H9 (cell line): ENCODE data around the gene PPP5C. TPM values are rescaled to one million over a fixed set of nuclear protein-coding genes. Genes with fewer than 3 reads are reported as not detected.

Experiments
- DNase-seq: peaks from one replicate; pipeline ENCODE4 v3.0.0-alpha.2; 2017
- H2AFZ ChIP-seq: one replicate; pipeline ENCODE4 v1.6.1; 2013; ENCODE audit warnings: mild to moderate bottlenecking, low read length, control low read depth, moderate library complexity
- H2AK5ac ChIP-seq: 2 replicates; pipeline ENCODE4 v1.6.1; 2013; ENCODE audit warnings: low read length, control low read depth, mixed read lengths; ENCODE audit not compliant: insufficient read length
- H2BK120ac ChIP-seq: one replicate; pipeline ENCODE4 v1.6.1; 2013; ENCODE audit warnings: low read depth, mild to moderate bottlenecking, low read length, control low read depth, inconsistent platforms; ENCODE audit not compliant: poor library complexity, severe bottlenecking
- H2BK12ac ChIP-seq: 2 replicates; pipeline ENCODE4 v1.6.1; 2013; ENCODE audit warnings: low read length, control low read depth, mixed read lengths, low read depth; ENCODE audit not compliant: insufficient read length
- H2BK15ac ChIP-seq: 2 replicates; pipeline ENCODE4 v1.6.1; 2013; ENCODE audit warnings: low read depth, low read length, control low read depth
- H2BK20ac ChIP-seq: one replicate; pipeline ENCODE4 v1.6.1; 2013; ENCODE audit warnings: low read depth, mild to moderate bottlenecking, low read length, control low read depth, inconsistent platforms; ENCODE audit not compliant: poor library complexity, severe bottlenecking
- H2BK5ac ChIP-seq: 2 replicates; pipeline ENCODE4 v1.6.1; 2013; ENCODE audit warnings: low read length, control low read depth, mixed read lengths; ENCODE audit not compliant: insufficient read length
- H3K14ac ChIP-seq: 2 replicates; pipeline ENCODE4 v1.6.1; 2013; ENCODE audit warnings: low read length, control low read depth; ENCODE audit not compliant: insufficient read depth
- H3K18ac ChIP-seq: 2 replicates; pipeline ENCODE4 v1.6.1; 2013; ENCODE audit warnings: low read depth, mild to moderate bottlenecking, mixed read lengths, low read length, control low read depth; ENCODE audit not compliant: insufficient read length
- H3K23ac ChIP-seq: 2 replicates; pipeline ENCODE4 v1.6.1; 2013; ENCODE audit warnings: low read length, control low read depth, mixed read lengths, low read depth; ENCODE audit not compliant: insufficient read length
- H3K23me2 ChIP-seq: 2 replicates; pipeline ENCODE4 v1.6.1; 2013; ENCODE audit warnings: low read depth, mild to moderate bottlenecking, mixed read lengths, low read length, control low read depth; ENCODE audit not compliant: insufficient read length, poor library complexity, severe bottlenecking
- H3K27ac ChIP-seq: 2 replicates; pipeline ENCODE4 v1.5.1; 2013; ENCODE audit warnings: low read length, control low read depth, mixed read lengths, low read depth; ENCODE audit not compliant: insufficient read length
- H3K27me3 ChIP-seq: 2 replicates; pipeline ENCODE4 v1.6.1; 2013; ENCODE audit warnings: low read length, control low read depth, inconsistent platforms; ENCODE audit not compliant: insufficient read depth
- H3K4ac ChIP-seq: 2 replicates; pipeline ENCODE4 v1.6.1; 2013; ENCODE audit warnings: low read depth, mild to moderate bottlenecking, control low read depth, inconsistent platforms, low read length, moderate library complexity
- H3K4me1 ChIP-seq: 2 replicates; pipeline ENCODE4 v1.6.1; 2013; ENCODE audit warnings: low read length, control low read depth, inconsistent platforms; ENCODE audit not compliant: insufficient read depth
- H3K4me2 ChIP-seq: 2 replicates; pipeline ENCODE4 v1.6.1; 2013; ENCODE audit warnings: low read length, control low read depth, mixed read lengths; ENCODE audit not compliant: insufficient read length, insufficient read depth
- H3K56ac ChIP-seq: 2 replicates; pipeline ENCODE4 v1.6.1; 2013; ENCODE audit warnings: low read depth, mild to moderate bottlenecking, mixed read lengths, low read length, control low read depth; ENCODE audit not compliant: insufficient read length
- H3K79me1 ChIP-seq: 2 replicates; pipeline ENCODE4 v1.6.1; 2013; ENCODE audit warnings: low read depth, mild to moderate bottlenecking, moderate library complexity, low read length, control low read depth, inconsistent platforms; ENCODE audit not compliant: insufficient read depth, poor library complexity, severe bottlenecking
- H3K79me2 ChIP-seq: 2 replicates; pipeline ENCODE4 v1.6.1; 2013; ENCODE audit warnings: low read length, control low read depth, inconsistent platforms; ENCODE audit not compliant: insufficient read depth
- H3K9ac ChIP-seq: 2 replicates; pipeline ENCODE4 v1.6.1; 2013; ENCODE audit warnings: low read length, control low read depth, mixed read lengths; ENCODE audit not compliant: insufficient read length; ENCODE audit errors: extremely low read depth
- H3K9me3 ChIP-seq: one replicate; pipeline ENCODE4 v1.6.1; 2013; ENCODE audit warnings: low read depth, low read length, inconsistent platforms; ENCODE audit not compliant: control insufficient read depth
- H3T11ph ChIP-seq: one replicate; pipeline ENCODE4 v1.6.1; 2013; ENCODE audit warnings: mild to moderate bottlenecking, low read length, control low read depth, inconsistent platforms
- H4K20me1 ChIP-seq: one replicate; pipeline ENCODE4 v1.6.1; 2013; ENCODE audit not compliant: control insufficient read depth, insufficient read length, insufficient read depth
- H4K5ac ChIP-seq: 2 replicates; pipeline ENCODE4 v1.6.1; 2013; ENCODE audit warnings: low read depth, mild to moderate bottlenecking, mixed read lengths, low read length, control low read depth; ENCODE audit not compliant: insufficient read length
- H4K8ac ChIP-seq: replicated peaks from 2 replicates; pipeline ENCODE4 v1.6.1; 2013; ENCODE audit warnings: low read length, control low read depth, mixed read lengths, low read depth; ENCODE audit not compliant: insufficient read length
- H4K91ac ChIP-seq: 2 replicates; pipeline ENCODE4 v1.6.1; 2013; ENCODE audit warnings: low read depth, mild to moderate bottlenecking, moderate library complexity, mixed read lengths, low read length, control low read depth; ENCODE audit not compliant: insufficient read length
- H3K27ac Mint-ChIP-seq, 3 experiments: 2 replicates in 2 of 3; 3 replicates in 1 of 3; pipeline ENCODE4 v1.8.0; 2020 to 2021; ENCODE audit warnings: mixed read lengths in 3 of 3, mild to moderate bottlenecking in 1 of 3, moderate library complexity in 1 of 3
- H3K27me3 Mint-ChIP-seq: 2 replicates; pipeline ENCODE4 v1.8.0; 2021; ENCODE audit warnings: low read depth, mild to moderate bottlenecking, moderate library complexity, mixed read lengths
- H3K36me3 Mint-ChIP-seq, 3 experiments: 2 replicates in 2 of 3; 3 replicates in 1 of 3; pipeline ENCODE4 v1.8.0; 2020 to 2021; ENCODE audit warnings: low read depth in 3 of 3, mixed read lengths in 3 of 3; ENCODE audit not compliant: insufficient read depth in 1 of 3
- H3K4me1 Mint-ChIP-seq, 2 experiments: 2 replicates each; pipeline ENCODE4 v1.8.0; 2020; ENCODE audit warnings: mixed read lengths in 2 of 2
- H3K4me3 Mint-ChIP-seq, 2 experiments: 2 replicates in 1 of 2; 3 replicates in 1 of 2; pipeline ENCODE4 v1.8.0; 2020 to 2021; ENCODE audit warnings: mild to moderate bottlenecking in 2 of 2, mixed read lengths in 2 of 2, moderate library complexity in 1 of 2
- H3K9me3 Mint-ChIP-seq, 2 experiments: 2 replicates in 1 of 2; 3 replicates in 1 of 2; pipeline ENCODE4 v1.8.0; 2020; ENCODE audit warnings: mild to moderate bottlenecking in 2 of 2, mixed read lengths in 2 of 2, moderate library complexity in 1 of 2
- CTCF ChIP-seq: fragments of 200-600 bp; sonication (generic); conservative IDR thresholded peaks from 3 replicates; pipeline ENCODE4 v1.8.0; 2021; ENCODE audit warnings: antibody characterized with exemption, mild to moderate bottlenecking
- WGBS: extraction: QIAGEN DNeasy Blood & Tissue Kit; methylation state at CpG from one replicate; pipeline ENCODE4 v1.1.7; 2013; ENCODE audit warnings: missing lambda C conversion rate, low lambda C conversion rate, mixed read lengths; ENCODE audit not compliant: insufficient read length; ENCODE audit errors: extremely low coverage; 5-methylcytosine and 5-hydroxymethylcytosine counted together
- total RNA-seq: library from RNA; stranded (reverse); gene quantifications from 2 replicates; pipeline ENCODE4 v1.2.1, GENCODE V29; 2021

The PPP5C gene
- total RNA-seq, 1 experiment from 2014 or later, result 108 TPM

- H3K4me3 Mint-ChIP-seq, result no peak overlapping the region
Observed at GRCh38 chr19:46388311-46389095, 41.6 kb downstream of the PPP5C start.

More at GRCh38 chr19:46388311-46389095, 41.6 kb downstream of the PPP5C start:
- H3K79me2 ChIP-seq, result no peaks in the 10 kb centered on the region
- no peak overlapping the region for H3K23ac ChIP-seq
- H4K5ac ChIP-seq, result no peak overlapping the region
- no peaks in the 10 kb centered on the region for H3K4me1 ChIP-seq
- H3K56ac ChIP-seq, result no peak overlapping the region
- no peak overlapping the region for H2BK5ac ChIP-seq
- H3K9ac ChIP-seq, result no peak overlapping the region
- H4K8ac ChIP-seq, result no peak overlapping the region
- no peaks in the 10 kb centered on the region for H3K27me3 ChIP-seq
- no peak overlapping the region for H3T11ph ChIP-seq
- Mint-ChIP-seq H3K36me3 (peaks cover 53 to 82% (median 67%) of the 10 kb centered on the region in 3 experiments), H3K27me3 (no peaks in the 10 kb centered on the region), H3K4me1 (peaks cover 6 to 22% of the 10 kb centered on the region in 2 experiments; a peak in 3 of 4 replicates), H3K27ac (no peak overlapping the region), H3K9me3 (peaks cover 2 to 5% of the 10 kb centered on the region in 2 experiments; a peak in 2 of 5 replicates)
- no peak overlapping the region for H2BK12ac ChIP-seq
- H4K20me1 ChIP-seq, result no peaks in the 10 kb centered on the region
- no peaks in the 10 kb centered on the region for H3K9me3 ChIP-seq
- no peak overlapping the region for H3K14ac ChIP-seq
- H3K27ac ChIP-seq, result no peak overlapping the region
- no CpG with 5 or more reads among the region's 25 CpGs for WGBS
- no peak overlapping the region for H2BK120ac ChIP-seq
- H3K23me2 ChIP-seq, result no peaks in the 10 kb centered on the region
- no peak overlapping the region for H2AK5ac ChIP-seq
- no peak for DNase-seq
- no peak overlapping the region for H3K18ac ChIP-seq
- no peaks in the 10 kb centered on the region for H3K79me1 ChIP-seq
- H2BK20ac ChIP-seq, result no peak overlapping the region
- no peak overlapping the region for H2AFZ ChIP-seq
- no peak for TF ChIP-seq CTCF
- no peak overlapping the region for H2BK15ac ChIP-seq
- H3K4me2 ChIP-seq, result no peak overlapping the region
- no peak overlapping the region for H4K91ac ChIP-seq
- H3K4ac ChIP-seq, result no peak overlapping the region
